ENCODE measurements around the gene GET3.

DNA sequence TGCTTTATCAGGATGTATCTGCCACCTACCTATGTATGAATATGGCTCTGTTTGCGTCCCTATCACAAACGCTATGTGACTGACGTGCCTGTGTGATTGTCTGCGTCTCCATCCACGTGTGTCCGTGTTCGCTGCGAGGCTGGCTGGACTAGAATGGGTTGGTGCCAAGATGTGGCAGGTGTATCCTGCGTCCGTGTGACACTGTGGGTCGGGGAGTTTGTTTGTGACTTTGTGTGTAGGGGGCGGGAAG lies 44.8 kb downstream of the GET3 start:
- TF ChIP-seq, protein P1, sequence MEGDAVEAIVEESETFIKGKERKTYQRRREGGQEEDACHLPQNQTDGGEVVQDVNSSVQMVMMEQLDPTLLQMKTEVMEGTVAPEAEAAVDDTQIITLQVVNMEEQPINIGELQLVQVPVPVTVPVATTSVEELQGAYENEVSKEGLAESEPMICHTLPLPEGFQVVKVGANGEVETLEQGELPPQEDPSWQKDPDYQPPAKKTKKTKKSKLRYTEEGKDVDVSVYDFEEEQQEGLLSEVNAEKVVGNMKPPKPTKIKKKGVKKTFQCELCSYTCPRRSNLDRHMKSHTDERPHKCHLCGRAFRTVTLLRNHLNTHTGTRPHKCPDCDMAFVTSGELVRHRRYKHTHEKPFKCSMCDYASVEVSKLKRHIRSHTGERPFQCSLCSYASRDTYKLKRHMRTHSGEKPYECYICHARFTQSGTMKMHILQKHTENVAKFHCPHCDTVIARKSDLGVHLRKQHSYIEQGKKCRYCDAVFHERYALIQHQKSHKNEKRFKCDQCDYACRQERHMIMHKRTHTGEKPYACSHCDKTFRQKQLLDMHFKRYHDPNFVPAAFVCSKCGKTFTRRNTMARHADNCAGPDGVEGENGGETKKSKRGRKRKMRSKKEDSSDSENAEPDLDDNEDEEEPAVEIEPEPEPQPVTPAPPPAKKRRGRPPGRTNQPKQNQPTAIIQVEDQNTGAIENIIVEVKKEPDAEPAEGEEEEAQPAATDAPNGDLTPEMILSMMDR (conservative IDR thresholded peaks at IDR 0.05; ENCODE audit: low read length) = no peak
- no peak for TF ChIP-seq EZH2phosphoT487 (IDR thresholded peaks at IDR 0.05; ENCODE audit: borderline replicate concordance)

Data from Loucy (cell line).